GM23248 (cell line): Measurements from ENCODE around the gene TEX47. TPM values are rescaled to one million over a fixed set of nuclear protein-coding genes. Genes with fewer than 3 reads are reported as not detected.

ENCODE experiments used
- DNase-seq: peaks from one replicate; pipeline ENCODE4 v3.0.0-alpha.2; 2015
- H2AFZ ChIP-seq: fragments of 200-600 bp; sonication (generic); 2 replicates; pipeline ENCODE4 v1.6.1; 2016; ENCODE audit warnings: antibody characterized with exemption
- H3F3A ChIP-seq: fragments of 200-600 bp; sonication (generic); 2 replicates; pipeline ENCODE4 v1.6.1; 2016; ENCODE audit warnings: mild to moderate bottlenecking, antibody characterized with exemption, mixed run types; ENCODE audit not compliant: insufficient read depth
- H3K27ac ChIP-seq: fragments of 200-600 bp; sonication (generic); 2 replicates; pipeline ENCODE4 v1.5.1; 2016; ENCODE audit warnings: mild to moderate bottlenecking
- H3K27me3 ChIP-seq: fragments of 200-600 bp; sonication (generic); replicated peaks from 2 replicates; pipeline ENCODE4 v1.6.1; 2016; ENCODE audit warnings: mild to moderate bottlenecking; ENCODE audit not compliant: insufficient read depth
- H3K36me3 ChIP-seq: fragments of 200-600 bp; sonication (generic); 2 replicates; pipeline ENCODE4 v1.6.1; 2016; ENCODE audit warnings: low read depth, mild to moderate bottlenecking
- H3K4me1 ChIP-seq: fragments of 200-600 bp; sonication (generic); 2 replicates; pipeline ENCODE4 v1.6.1; 2016; ENCODE audit warnings: mild to moderate bottlenecking; ENCODE audit not compliant: insufficient read depth
- H3K4me2 ChIP-seq: fragments of 200-600 bp; sonication (generic); one replicate; pipeline ENCODE4 v1.6.1; 2016; ENCODE audit warnings: mild to moderate bottlenecking; ENCODE audit not compliant: unreplicated experiment
- H3K4me3 ChIP-seq: fragments of 200-600 bp; sonication (generic); 2 replicates; pipeline ENCODE4 v1.5.1; 2016; ENCODE audit warnings: mild to moderate bottlenecking
- H3K79me2 ChIP-seq: fragments of 200-600 bp; sonication (generic); 2 replicates; pipeline ENCODE4 v1.6.1; 2016; ENCODE audit warnings: mild to moderate bottlenecking; ENCODE audit not compliant: insufficient read depth
- H3K9ac ChIP-seq: fragments of 200-600 bp; sonication (generic); 2 replicates; pipeline ENCODE4 v1.6.1; 2016; ENCODE audit warnings: mild to moderate bottlenecking
- H3K9me2 ChIP-seq: fragments of 200-600 bp; sonication (generic); 2 replicates; pipeline ENCODE4 v1.6.1; 2016; ENCODE audit warnings: mixed run types, mild to moderate bottlenecking, moderate library complexity; ENCODE audit not compliant: insufficient read depth
- H3K9me3 ChIP-seq: fragments of 200-600 bp; sonication (generic); one replicate; pipeline ENCODE4 v1.6.1; 2017; ENCODE audit warnings: low read depth
- H4K20me1 ChIP-seq: fragments of 200-600 bp; sonication (generic); 2 replicates; pipeline ENCODE4 v1.6.0; 2016; ENCODE audit not compliant: insufficient read depth
- EZH2 ChIP-seq: fragments of 200-600 bp; sonication (generic); IDR thresholded peaks from 2 replicates; pipeline ENCODE4 v1.6.1; 2018; ENCODE audit warnings: antibody characterized with exemption, mild to moderate bottlenecking; ENCODE audit not compliant: insufficient read depth, poor library complexity, severe bottlenecking
- EZH2phosphoT487 ChIP-seq: fragments of 200-600 bp; sonication (generic); IDR thresholded peaks from 2 replicates; pipeline ENCODE4 v1.6.1; 2018; ENCODE audit warnings: antibody characterized with exemption, moderate library complexity, mild to moderate bottlenecking, low read depth; ENCODE audit not compliant: insufficient read depth
- WGBS, 2 experiments: methylation state at CpG; one replicate each; pipeline ENCODE4 v1.1.6; 2015 to 2017; ENCODE audit warnings: low lambda C conversion rate in 2 of 2, low coverage in 1 of 2; ENCODE audit errors: missing lambda C conversion rate in 2 of 2; 5-methylcytosine and 5-hydroxymethylcytosine counted together
- in situ Hi-C: fragments of 300-500 bp; cut with MboI; formaldehyde crosslinking; loops from 2 replicates; pipeline ENCODE4 v1.15.0; 2020
- polyA plus RNA-seq: library from polyadenylated mRNA; unstranded; fragments of >200 nt; fragmentation: Nextera tagmentation; extraction: Ambion mirVana; gene quantifications from 2 replicates; pipeline ENCODE4 v1.2.1, GENCODE V29; 2016
- total RNA-seq: library from RNA; depleted of rRNA; stranded (reverse); fragments of >200 nt; shearing (Covaris generic); gene quantifications from 2 replicates; pipeline ENCODE4 v1.2.3, GENCODE V29; 2014

The TEX47 gene
- total and polyA plus RNA-seq, 2 experiments from 2014 or later = not detected

GRCh38 chr7:88818552-88818951, 23.0 kb upstream of the TEX47 start:
- Histone ChIP-seq H2AFZ (no peak overlapping the region), H3K79me2 (no peaks in the 10 kb centered on the region), H3K9ac (no peak overlapping the region), H3K4me3 (no peak overlapping the region), H3K4me1 (no peaks in the 10 kb centered on the region), H3K27me3 (no peaks in the 10 kb centered on the region), H3K9me3 (no peaks in the 10 kb centered on the region), H3K36me3 (no peaks in the 10 kb centered on the region), H3K9me2 (no peaks in the 10 kb centered on the region), H3K4me2 (no peak overlapping the region), H4K20me1 (no peaks in the 10 kb centered on the region), H3F3A (no peaks in the 10 kb centered on the region), H3K27ac (no peak overlapping the region)
- TF ChIP-seq EZH2 (no peak), EZH2phosphoT487 (no peak)
- in situ Hi-C loops = no loop called here
- no peak for DNase-seq

- no peaks in the 10 kb centered on the region for H3K36me3 ChIP-seq
- no peaks in the 10 kb centered on the region for H3K9me3 ChIP-seq
- H3K27ac ChIP-seq = no peak overlapping the region
- no peaks in the 10 kb centered on the region for H3K27me3 ChIP-seq
- H3F3A ChIP-seq = no peaks in the 10 kb centered on the region
- no peaks in the 10 kb centered on the region for H3K79me2 ChIP-seq
- no peak overlapping the region for H3K4me2 ChIP-seq
- H3K9ac ChIP-seq = no peak overlapping the region
- 34 to 43% methylated on average over 2 of the region's 2 CpGs for WGBS, 2 experiments
- TF ChIP-seq EZH2 (no peak), EZH2phosphoT487 (no peak)
- in situ Hi-C loops = no loop called here
- H3K9me2 ChIP-seq = no peaks in the 10 kb centered on the region
- H2AFZ ChIP-seq = no peak overlapping the region
- no peak for DNase-seq
- H4K20me1 ChIP-seq = no peaks in the 10 kb centered on the region
- no peaks in the 10 kb centered on the region for H3K4me1 ChIP-seq
- no peak overlapping the region for H3K4me3 ChIP-seq
Observed at GRCh38 chr7:88806280-88807037, 10.9 kb upstream of the TEX47 start.

GRCh38 chr7:88801046-88801445, 5.5 kb upstream of the TEX47 start:
- no peaks in the 10 kb centered on the region for H3K9me2 ChIP-seq
- H2AFZ ChIP-seq = no peak overlapping the region
- H3K27me3 ChIP-seq = no peaks in the 10 kb centered on the region
- no peaks in the 10 kb centered on the region for H4K20me1 ChIP-seq
- H3K4me1 ChIP-seq = no peaks in the 10 kb centered on the region
- no peak overlapping the region for H3K9ac ChIP-seq
- in situ Hi-C loops = no loop called here
- no peak overlapping the region for H3K4me2 ChIP-seq
- DNase-seq = no peak
- no peaks in the 10 kb centered on the region for H3K9me3 ChIP-seq
- 32 to 42% methylated on average over 3 of the region's 3 CpGs for WGBS, 2 experiments
- no peaks in the 10 kb centered on the region for H3K79me2 ChIP-seq
- H3K27ac ChIP-seq = no peak overlapping the region
- H3K36me3 ChIP-seq = no peaks in the 10 kb centered on the region
- TF ChIP-seq EZH2 (no peak), EZH2phosphoT487 (no peak)
- H3F3A ChIP-seq = no peaks in the 10 kb centered on the region
- no peak overlapping the region for H3K4me3 ChIP-seq

DNA sequence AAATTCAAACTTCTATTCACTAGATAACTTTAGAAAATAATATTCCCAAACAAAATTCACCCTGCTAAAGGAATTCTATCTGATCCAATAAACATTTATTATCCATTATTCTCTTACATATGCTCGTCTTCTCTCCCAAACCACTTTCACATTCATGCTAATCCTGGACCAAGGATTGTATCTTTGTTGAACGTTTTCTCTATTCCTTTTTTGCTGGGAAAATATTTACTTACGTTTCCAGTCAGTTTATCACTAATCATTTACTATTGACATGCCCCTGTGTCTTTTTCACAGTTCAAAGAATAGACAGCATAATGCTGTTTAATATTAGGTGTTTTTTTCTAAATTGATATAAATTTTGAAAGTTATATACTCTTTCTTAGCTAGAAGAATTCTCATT, 3.2 kb downstream of the TEX47 start:
- Histone ChIP-seq H3K4me2 (no peak overlapping the region), H3K9ac (no peak overlapping the region), H3K27ac (no peak overlapping the region), H3K4me1 (no peaks in the 10 kb centered on the region), H4K20me1 (no peaks in the 10 kb centered on the region), H3K9me3 (no peaks in the 10 kb centered on the region), H3K36me3 (no peaks in the 10 kb centered on the region), H3K4me3 (no peak overlapping the region), H3K79me2 (no peaks in the 10 kb centered on the region), H3K27me3 (no peaks in the 10 kb centered on the region), H3K9me2 (no peaks in the 10 kb centered on the region), H2AFZ (no peak overlapping the region), H3F3A (no peaks in the 10 kb centered on the region)
- DNase-seq = no peak
- no peak for TF ChIP-seq EZH2phosphoT487
- TF ChIP-seq EZH2 = no peak
- in situ Hi-C loops = no loop called here
- 30 to 44% methylated on average over 3 of the region's 3 CpGs for WGBS, 2 experiments

DNA sequence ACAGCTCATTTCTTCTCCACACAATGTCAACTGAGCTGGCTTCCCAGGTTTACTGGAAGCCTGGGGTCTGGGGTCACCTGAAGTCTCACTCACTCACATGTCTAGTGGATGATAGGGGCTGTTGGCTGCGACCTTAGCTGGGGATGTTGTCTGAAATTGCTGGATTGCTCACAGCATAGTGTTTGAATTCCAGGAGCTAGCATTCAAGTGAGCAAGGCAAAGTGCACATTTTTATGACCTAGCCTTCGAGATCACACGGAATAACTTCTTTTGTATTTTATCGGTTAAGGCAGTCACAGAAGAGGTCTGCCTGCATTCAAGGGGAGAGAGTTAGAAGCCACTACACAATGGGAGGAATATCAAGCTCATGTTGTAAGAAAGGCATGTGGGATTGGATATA, 3.6 kb downstream of the TEX47 start:
- H4K20me1 ChIP-seq = no peaks in the 10 kb centered on the region
- no peaks in the 10 kb centered on the region for H3K4me1 ChIP-seq
- no peak overlapping the region for H3K4me2 ChIP-seq
- H3K27ac ChIP-seq = no peak overlapping the region
- H3K27me3 ChIP-seq = no peaks in the 10 kb centered on the region
- no peak for DNase-seq
- no peak overlapping the region for H3K9ac ChIP-seq
- no peaks in the 10 kb centered on the region for H3F3A ChIP-seq
- no peaks in the 10 kb centered on the region for H3K9me3 ChIP-seq
- WGBS, 2 experiments = 70 to 75% methylated on average over 4 of the region's 4 CpGs
- H3K36me3 ChIP-seq = no peaks in the 10 kb centered on the region
- H3K79me2 ChIP-seq = no peaks in the 10 kb centered on the region
- TF ChIP-seq EZH2phosphoT487 (no peak), EZH2 (no peak)
- in situ Hi-C loops = no loop called here
- no peaks in the 10 kb centered on the region for H3K9me2 ChIP-seq
- H3K4me3 ChIP-seq = no peak overlapping the region
- no peak overlapping the region for H2AFZ ChIP-seq
